NCI-H2029 (cell line): ENCODE measurements around the gene INTS1.

ENCODE experiments used
- DNase-seq: peaks from one replicate; lab custom pipeline; 2025; lab: John Stamatoyannopoulos, UW

INTS1 gene

GRCh38 chr7:1461646-1462375 is 42.4 kb downstream of the INTS1 start:
- no peak for DNase-seq

DNA sequence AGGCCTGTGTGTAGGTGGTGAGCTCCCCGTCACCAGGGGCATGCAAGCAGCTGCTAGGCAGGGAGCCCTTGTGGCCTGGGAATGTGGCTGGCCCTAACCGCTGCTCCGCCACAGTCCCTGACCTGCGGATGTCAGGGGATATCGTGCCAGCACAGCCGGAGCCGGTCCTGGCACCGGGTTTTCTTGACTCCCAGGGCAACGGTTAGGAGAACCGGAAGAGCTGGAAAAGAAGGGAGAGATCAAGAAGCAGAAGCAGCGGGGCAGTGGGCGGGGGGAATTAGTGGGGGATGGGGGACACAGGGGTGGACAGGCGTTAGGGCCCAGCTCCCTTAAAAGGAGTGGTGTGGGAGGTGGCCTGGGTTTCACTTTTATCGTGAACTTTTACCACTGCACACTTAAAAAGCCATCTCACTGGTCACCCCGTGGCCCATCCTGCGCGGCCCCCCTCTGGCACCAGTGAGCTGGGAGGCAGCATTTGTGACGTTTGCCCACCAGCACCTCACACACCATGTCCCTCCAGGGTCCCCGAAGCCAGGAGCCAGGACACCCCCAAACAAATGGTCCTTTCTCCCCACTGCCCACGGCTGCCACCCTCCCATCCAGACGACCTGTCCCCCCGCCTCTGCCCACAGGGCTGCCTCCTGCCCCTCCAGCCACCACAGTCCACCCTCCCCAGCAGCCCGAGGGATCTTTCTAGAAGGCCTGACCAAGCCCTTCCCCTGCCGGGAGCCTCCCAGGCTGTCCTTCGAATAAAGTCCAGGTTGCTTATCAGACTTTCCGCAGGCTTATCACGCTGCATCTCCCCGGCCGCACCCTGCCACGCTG is 43.2 kb downstream of the INTS1 start:
- DNase-seq = peak; percentile 20

GRCh38 chr7:1459920-1460820 is 44.0 kb downstream of the INTS1 start:
- DNase-seq = no peak

- peak; percentile 98 for DNase-seq
Measured at GRCh38 chr7:1459512-1459892, 44.7 kb downstream of the INTS1 start.

GRCh38 chr7:1458683-1459511 is 45.3 kb downstream of the INTS1 start, which contains the start of gene MICALL2:
MICALL2 (minus strand) TSS chr7:1459470; CDS start chr7:1459326, 144 bp downstream.
- peak; percentile 40 for DNase-seq

DNA sequence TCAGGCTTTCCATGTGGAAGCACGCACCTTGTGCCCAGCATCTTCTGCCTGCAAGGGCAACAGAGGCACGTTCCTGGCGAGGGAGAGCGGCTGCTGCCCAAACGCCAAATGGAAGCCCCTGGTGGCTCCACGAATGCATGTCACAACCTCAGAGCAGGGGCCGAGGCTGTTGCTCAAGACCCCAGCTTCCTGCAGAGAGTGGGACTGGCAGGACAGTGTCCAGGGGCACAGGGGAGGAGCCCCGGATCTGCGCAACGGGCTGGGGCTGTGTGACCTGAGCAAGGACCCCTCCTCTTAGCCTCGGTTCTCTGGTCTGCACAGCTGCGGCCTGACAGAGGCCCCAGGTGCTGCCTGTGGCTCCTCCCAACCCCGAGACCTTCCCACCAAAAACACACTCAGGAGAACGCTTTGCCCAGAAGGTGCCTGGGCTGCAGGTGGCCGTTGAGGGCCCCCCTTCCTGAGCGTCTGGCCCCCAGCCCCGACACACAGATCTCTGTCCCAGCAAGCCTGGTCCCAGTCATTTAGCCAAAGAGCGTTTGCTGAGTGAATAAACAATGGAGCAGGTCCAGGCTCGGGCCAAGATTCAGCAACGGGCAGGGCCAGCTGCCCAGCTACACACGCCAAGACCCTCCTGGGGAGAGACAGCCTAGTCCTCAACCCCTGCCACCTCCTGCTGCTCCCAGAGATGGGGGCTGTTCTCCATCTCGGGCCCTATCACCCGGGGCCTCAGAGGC is 46.1 kb downstream of the INTS1 start:
- no peak for DNase-seq

DNA sequence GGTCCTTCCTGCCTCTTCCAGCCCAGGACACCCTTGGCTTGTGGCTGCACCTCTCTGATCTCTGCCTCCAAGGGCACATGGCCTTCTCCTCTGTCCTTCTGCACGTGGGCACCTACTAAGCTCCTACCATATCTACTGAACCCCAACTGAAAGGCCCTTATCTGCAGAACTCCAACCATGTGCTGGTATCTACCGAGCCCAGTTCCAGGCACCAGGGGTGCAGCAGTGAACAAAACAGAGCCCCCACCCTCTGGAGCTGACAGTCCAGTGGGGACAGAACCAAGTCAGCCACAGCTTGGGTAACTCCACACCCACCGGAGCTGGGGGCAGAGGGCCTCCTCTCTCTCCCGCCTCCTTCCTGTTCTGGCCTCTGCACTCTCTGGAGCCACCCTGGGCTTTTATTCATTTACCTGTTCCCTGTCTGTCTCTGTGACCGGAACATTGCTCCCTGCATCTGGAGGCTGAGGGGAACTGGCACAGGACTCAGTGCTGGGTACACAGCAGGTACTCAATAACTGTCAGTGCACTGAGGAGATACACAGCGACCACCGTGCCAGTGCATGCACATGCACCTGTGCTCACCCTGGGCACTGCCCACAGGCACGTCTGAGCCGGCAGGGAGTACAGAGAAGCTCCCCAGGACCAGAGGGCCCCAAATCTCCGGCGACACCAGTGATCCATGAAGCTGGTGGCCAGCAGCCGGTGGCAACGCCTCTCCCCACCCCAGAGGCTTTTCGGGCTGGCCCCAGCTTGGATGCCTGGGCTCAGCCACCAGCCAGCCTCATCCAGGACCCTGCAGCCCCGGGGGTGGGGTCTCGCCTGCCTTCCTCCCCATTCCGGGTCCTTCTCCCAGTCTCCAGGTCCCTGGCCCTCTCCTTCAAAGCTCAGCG is 46.9 kb downstream of the INTS1 start:
- DNase-seq = no peak

GRCh38 chr7:1455955-1456354 is 48.2 kb downstream of the INTS1 start:
- DNase-seq = no peak

GRCh38 chr7:1455241-1455939 is 48.8 kb downstream of the INTS1 start:
- peak; percentile 94 for DNase-seq

DNA sequence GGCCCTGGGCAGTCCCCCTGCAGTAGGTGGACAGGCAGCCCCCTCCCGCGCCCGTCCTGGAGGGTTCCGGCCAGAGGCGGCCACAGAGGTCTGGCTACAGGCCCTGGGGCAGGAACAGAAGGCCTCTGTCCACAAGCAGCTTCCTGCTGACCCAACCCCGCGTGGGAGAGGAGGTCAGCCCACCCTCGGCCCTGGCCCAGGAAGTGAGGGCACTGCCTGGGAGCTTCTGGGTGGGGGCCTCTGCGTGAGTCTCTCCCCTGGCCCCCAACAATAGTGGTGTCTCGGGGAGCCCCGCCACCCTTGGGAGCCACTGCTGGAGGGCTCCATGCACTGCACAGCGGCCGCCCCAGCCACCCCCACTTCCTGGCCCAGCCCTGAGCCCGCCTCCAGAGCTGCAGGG is 49.6 kb downstream of the INTS1 start:
- DNase-seq = no peak

GRCh38 chr7:1452205-1452604 is 52.0 kb downstream of the INTS1 start:
- no peak for DNase-seq

- no peak for DNase-seq
Measured at GRCh38 chr7:1450987-1451386, 53.2 kb downstream of the INTS1 start.

DNA sequence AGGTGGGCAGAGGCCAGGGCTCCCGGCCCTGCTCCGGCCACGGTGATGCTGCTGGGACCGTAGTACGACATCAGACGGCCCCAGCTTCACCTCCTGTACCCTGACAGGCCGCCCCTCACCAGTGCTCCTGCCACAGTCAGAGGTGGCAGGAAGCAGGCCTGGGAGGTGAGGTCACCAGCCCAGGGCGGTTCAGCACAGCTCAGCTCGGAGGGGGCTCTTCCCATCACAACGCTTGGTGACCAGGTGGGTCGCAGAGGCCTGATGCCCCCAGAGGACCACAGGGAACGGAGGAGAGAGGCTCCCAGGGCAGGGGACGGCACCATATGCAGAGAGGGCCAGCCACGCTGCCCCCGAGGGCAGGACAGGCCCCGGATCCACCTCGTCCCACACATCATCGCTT is 53.8 kb downstream of the INTS1 start:
- no peak for DNase-seq

- no peak for DNase-seq
Measured at GRCh38 chr7:1449951-1450350, 54.2 kb downstream of the INTS1 start.

GRCh38 chr7:1449501-1449900 is 54.7 kb downstream of the INTS1 start:
- DNase-seq = no peak

- no peak for DNase-seq
Measured at GRCh38 chr7:1448958-1449357, 55.2 kb downstream of the INTS1 start.

DNA sequence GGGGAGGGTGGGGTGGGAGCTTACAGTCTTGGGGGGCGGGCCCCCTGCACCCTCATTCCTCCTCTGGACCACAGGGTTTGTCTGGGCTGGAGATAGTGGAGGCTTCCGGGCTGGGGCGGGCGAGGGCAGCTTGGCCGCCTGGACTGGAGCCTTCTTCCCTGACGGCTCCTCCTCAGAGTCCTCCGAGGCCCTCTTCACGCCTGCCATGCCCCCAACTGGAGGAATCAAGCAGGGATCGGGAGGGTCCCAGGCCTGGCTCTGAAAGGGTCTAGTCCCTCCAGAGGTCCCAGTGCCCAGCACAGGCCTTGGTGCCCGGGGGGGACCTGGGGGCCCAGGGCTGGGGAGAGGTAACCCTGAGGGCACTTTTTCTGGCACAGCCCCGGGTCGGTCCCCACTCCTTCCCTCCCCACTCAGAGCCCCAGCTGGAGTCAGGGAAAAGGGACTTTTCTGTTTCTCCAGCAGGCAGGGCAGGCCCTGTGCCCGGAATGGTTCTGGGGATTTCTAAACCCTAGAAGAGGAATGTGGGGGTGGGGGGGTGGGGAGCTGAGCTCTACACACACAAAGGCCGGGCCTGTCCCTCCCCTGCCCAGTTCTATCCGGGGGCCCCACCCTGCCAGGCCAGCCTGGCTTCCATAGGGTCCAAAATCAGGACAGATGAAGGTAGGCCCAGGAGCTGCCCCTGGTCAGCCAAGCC is 56.5 kb downstream of the INTS1 start:
- no peak for DNase-seq

DNA sequence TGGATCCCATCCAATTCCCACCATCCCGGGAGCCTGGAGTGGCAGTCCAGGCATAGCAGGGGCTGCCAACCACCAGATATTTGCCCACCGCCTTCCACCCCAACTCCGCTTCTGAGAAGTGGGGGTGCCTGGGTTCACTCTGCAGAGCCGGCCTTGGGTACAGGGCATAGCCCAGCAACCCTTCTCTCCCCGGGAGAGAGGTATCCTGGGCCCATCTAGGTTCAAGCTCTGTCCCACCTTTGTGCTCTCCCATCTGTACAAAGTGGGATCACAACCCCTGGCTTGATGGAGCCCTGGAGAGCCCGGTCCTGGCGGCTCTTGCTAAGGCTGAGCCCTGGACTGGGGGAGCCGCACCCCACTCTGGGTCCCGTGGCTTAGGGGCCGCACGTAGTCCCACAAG is 57.1 kb downstream of the INTS1 start:
- DNase-seq = no peak
